ENCODE measurements around the gene TRPC4AP.

The TRPC4AP gene

DNA sequence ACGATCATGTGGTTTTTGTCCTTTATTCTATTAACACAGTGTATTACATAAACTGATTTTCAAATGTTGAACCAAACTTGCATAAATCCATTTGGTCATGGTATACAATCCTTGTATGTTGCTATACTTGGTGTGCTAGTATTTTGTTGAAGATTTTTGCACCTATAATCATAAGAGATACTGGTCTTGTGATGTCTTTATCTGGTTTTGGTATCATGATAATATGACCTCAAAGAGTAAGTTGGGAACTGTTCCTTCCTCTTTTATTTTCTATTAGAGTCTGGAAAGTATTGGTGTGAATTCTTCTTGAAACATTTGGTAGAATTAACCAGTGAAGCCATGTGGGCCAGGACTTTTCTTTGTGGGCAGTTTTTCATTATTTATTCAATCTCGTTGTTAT, 65.3 kb downstream of the TRPC4AP start:
- H2AFZ ChIP-seq: no peak overlapping the region
- no peak overlapping the region for H3K27ac ChIP-seq
- H3K4me3 ChIP-seq (ENCODE audit: low read depth, low read length): no peak overlapping the region
- no peaks in the 10 kb centered on the region for H3K27me3 ChIP-seq (ENCODE audit: control insufficient read depth, insufficient read depth, low read length)
- peaks cover 5% of the 10 kb centered on the region for H3K79me2 ChIP-seq
- no peaks in the 10 kb centered on the region for H3K4me1 ChIP-seq
- TF ChIP-seq, protein P1, sequence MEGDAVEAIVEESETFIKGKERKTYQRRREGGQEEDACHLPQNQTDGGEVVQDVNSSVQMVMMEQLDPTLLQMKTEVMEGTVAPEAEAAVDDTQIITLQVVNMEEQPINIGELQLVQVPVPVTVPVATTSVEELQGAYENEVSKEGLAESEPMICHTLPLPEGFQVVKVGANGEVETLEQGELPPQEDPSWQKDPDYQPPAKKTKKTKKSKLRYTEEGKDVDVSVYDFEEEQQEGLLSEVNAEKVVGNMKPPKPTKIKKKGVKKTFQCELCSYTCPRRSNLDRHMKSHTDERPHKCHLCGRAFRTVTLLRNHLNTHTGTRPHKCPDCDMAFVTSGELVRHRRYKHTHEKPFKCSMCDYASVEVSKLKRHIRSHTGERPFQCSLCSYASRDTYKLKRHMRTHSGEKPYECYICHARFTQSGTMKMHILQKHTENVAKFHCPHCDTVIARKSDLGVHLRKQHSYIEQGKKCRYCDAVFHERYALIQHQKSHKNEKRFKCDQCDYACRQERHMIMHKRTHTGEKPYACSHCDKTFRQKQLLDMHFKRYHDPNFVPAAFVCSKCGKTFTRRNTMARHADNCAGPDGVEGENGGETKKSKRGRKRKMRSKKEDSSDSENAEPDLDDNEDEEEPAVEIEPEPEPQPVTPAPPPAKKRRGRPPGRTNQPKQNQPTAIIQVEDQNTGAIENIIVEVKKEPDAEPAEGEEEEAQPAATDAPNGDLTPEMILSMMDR (IDR thresholded peaks at IDR 0.05): no peak
- H3K9ac ChIP-seq: no peak overlapping the region
- H3K9me3 ChIP-seq (ENCODE audit: control insufficient read depth, low read length): no peaks in the 10 kb centered on the region
- H3K4me2 ChIP-seq (ENCODE audit: low read length): no peak overlapping the region
- no peaks in the 10 kb centered on the region for H3K36me3 ChIP-seq (ENCODE audit: control insufficient read depth, insufficient read depth, low read length)

DNA sequence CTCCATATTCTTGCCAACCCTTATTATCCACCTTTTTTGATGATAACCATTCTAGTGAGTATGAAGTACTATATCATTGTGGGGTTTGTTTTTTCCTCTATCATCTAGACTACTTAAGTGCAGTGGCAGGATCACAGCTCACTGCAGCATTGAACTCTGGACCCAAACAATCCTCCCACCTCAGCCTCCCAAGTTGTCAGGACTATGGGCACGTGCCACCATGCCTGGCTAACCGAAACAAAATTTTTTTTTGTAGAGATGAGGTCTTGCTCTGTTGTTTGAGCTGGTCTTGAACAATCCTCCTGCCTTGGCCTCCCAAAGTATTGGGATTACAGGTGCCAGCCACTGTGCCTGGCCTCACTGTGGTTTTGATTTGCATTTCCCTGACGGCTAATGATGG, 67.5 kb downstream of the TRPC4AP start:
- no peaks in the 10 kb centered on the region for H3K27me3 ChIP-seq (ENCODE audit: control insufficient read depth, insufficient read depth, low read length)
- TF ChIP-seq, protein P1 (IDR thresholded peaks at IDR 0.05): no peak
- H3K4me2 ChIP-seq (ENCODE audit: low read length): no peak overlapping the region
- H3K9ac ChIP-seq: no peak overlapping the region
- H3K4me3 ChIP-seq (ENCODE audit: low read depth, low read length): no peak overlapping the region
- H3K4me1 ChIP-seq: no peaks in the 10 kb centered on the region
- no peak overlapping the region for H2AFZ ChIP-seq
- no peak overlapping the region for H3K27ac ChIP-seq
- peaks cover 5% of the 10 kb centered on the region for H3K79me2 ChIP-seq
- no peaks in the 10 kb centered on the region for H3K36me3 ChIP-seq (ENCODE audit: control insufficient read depth, insufficient read depth, low read length)
- no peaks in the 10 kb centered on the region for H3K9me3 ChIP-seq (ENCODE audit: control insufficient read depth, low read length)

DNA sequence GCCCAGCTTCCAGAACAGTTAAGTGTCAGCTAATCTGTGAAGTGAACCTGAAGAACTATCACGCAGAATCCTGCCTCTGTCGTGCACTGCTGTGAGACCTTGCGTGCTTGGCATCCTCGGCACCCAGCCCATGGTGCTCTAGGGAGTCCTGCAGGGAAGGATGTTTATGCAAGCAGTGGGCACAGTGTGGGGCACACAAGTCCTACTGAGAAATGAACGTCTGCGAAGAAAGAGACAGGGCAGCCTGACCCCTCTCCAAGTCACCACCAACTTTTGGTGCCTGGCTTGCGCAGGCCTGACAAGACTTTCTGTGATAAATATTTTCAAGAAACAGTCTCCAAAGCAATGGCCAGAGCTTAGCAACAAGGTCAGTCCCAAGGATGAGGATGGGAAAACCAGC, 69.0 kb downstream of the TRPC4AP start:
- Histone ChIP-seq H3K9ac (no peak overlapping the region), H3K79me2 (peaks cover 5% of the 10 kb centered on the region), H3K36me3 (ENCODE audit: control insufficient read depth, insufficient read depth, low read length) (no peaks in the 10 kb centered on the region), H3K4me2 (ENCODE audit: low read length) (no peak overlapping the region), H3K27ac (no peak overlapping the region), H3K4me3 (ENCODE audit: low read depth, low read length) (no peak overlapping the region), H3K27me3 (ENCODE audit: control insufficient read depth, insufficient read depth, low read length) (no peaks in the 10 kb centered on the region), H3K9me3 (ENCODE audit: control insufficient read depth, low read length) (no peaks in the 10 kb centered on the region), H2AFZ (no peak overlapping the region), H3K4me1 (no peaks in the 10 kb centered on the region)
- TF ChIP-seq, protein P1 (IDR thresholded peaks at IDR 0.05): no peak

DNA sequence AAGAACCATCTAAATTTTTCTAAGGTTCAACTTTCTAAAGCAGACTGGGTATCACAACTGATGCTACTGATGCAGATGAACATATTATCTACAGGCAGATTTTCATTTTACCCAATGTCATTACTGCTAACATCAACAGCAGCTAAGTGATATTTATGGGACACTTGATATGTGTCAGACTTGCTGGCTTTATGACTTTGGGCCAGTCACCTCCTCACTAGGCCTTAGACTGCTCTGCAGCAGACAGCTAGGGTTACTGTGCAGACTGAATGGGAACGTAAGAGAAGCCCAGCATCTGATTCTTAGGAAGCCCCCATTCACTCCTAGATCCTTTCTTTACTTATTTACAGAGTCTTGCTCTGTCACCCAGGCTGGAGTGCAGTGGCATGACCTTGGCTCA, 70.8 kb downstream of the TRPC4AP start:
- H3K36me3 ChIP-seq (ENCODE audit: control insufficient read depth, insufficient read depth, low read length): no peaks in the 10 kb centered on the region
- H3K9me3 ChIP-seq (ENCODE audit: control insufficient read depth, low read length): no peaks in the 10 kb centered on the region
- H3K27me3 ChIP-seq (ENCODE audit: control insufficient read depth, insufficient read depth, low read length): no peaks in the 10 kb centered on the region
- H2AFZ ChIP-seq: no peak overlapping the region
- peaks cover 5% of the 10 kb centered on the region for H3K79me2 ChIP-seq
- H3K9ac ChIP-seq: no peak overlapping the region
- H3K4me1 ChIP-seq: no peaks in the 10 kb centered on the region
- TF ChIP-seq, protein P1 (IDR thresholded peaks at IDR 0.05): no peak
- H3K4me3 ChIP-seq (ENCODE audit: low read depth, low read length): no peak overlapping the region
- H3K27ac ChIP-seq: no peak overlapping the region
- no peak overlapping the region for H3K4me2 ChIP-seq (ENCODE audit: low read length)

DNA sequence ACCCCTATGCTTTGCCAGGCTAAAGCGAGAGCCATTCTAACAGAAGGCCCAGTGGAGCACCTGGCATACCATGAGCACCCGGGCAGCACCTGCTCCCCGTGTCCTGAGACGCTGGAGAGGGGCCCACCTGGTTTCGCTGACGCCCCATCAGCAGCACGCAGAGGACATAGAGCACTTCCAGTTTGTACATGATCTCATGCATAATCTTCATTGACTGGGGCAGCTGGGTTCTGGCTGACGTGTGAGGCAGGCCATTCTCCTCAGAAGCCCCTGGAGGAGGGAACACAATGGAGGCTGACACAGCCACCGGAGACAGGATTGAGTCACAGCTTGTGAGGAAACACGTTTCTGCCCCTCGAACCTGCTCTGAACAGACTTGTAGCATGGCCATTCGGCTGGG, 71.5 kb downstream of the TRPC4AP start:
- TF ChIP-seq, protein P1 (IDR thresholded peaks at IDR 0.05): no peak
- Histone ChIP-seq H3K4me1 (no peaks in the 10 kb centered on the region), H2AFZ (no peak overlapping the region), H3K36me3 (ENCODE audit: control insufficient read depth, insufficient read depth, low read length) (no peaks in the 10 kb centered on the region), H3K27ac (no peak overlapping the region), H3K27me3 (ENCODE audit: control insufficient read depth, insufficient read depth, low read length) (no peaks in the 10 kb centered on the region), H3K9me3 (ENCODE audit: control insufficient read depth, low read length) (no peaks in the 10 kb centered on the region), H3K9ac (no peak overlapping the region), H3K4me2 (ENCODE audit: low read length) (no peak overlapping the region), H3K79me2 (peaks cover 5% of the 10 kb centered on the region), H3K4me3 (ENCODE audit: low read depth, low read length) (no peak overlapping the region)
